ENCODE data around the gene MARCHF3.

Gene MARCHF3

DNA sequence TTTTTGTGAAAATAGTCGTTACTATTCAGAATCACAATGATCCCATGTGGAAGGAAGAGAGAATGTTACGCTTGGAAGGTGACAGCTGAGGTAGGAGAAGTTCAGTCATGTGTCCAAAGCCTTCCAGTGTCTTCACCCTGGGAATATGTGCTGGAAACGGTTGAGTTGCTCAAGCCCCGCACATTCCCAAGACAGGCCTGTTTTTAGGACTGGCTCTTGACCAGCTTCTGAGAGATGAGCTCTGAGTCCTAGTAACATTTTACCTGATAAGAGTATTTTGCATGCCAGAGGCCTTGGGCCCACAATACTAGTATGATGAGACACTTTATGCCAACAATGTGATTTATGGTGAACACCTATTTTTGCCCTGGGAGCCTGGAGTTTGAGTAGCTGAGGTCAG, 151.7 kb downstream of the MARCHF3 start:
- H2AFZ ChIP-seq (ENCODE audit: insufficient read depth, low read length, poor library complexity) = no peak overlapping the region
- H3K4me1 ChIP-seq (ENCODE audit: control insufficient read depth in 1 of 2, insufficient read depth in 2 of 2, low read length in 2 of 2) = peaks cover 7 to 8% of the 10 kb centered on the region in 2 experiments
- no peak overlapping the region for H2BK12ac ChIP-seq (ENCODE audit: low read length)
- H3K4me3 ChIP-seq (ENCODE audit: low read depth, low read length) = no peak overlapping the region
- H2AK5ac ChIP-seq (ENCODE audit: low read length) = no peak overlapping the region
- H4K12ac ChIP-seq (ENCODE audit: low read depth, low read length) = no peak overlapping the region
- no peak overlapping the region for H3K9ac ChIP-seq (ENCODE audit: low read length)
- no peak overlapping the region for H4K8ac ChIP-seq (ENCODE audit: low read depth, low read length)
- no CpG with 5 or more reads among the region's 4 CpGs for WGBS (ENCODE audit: extremely low coverage, insufficient coverage, insufficient read length)
- DNase-seq = peak in 1 of 2 donors; percentile 42
- no peaks in the 10 kb centered on the region for H3K79me1 ChIP-seq (ENCODE audit: low read length)
- H3K4me2 ChIP-seq (ENCODE audit: low read length) = no peak overlapping the region
- H2BK5ac ChIP-seq (ENCODE audit: low read depth, low read length, poor library complexity) = no peak overlapping the region
- H3K27ac ChIP-seq (ENCODE audit: low read depth, low read length) = no peak overlapping the region
- H3K18ac ChIP-seq (ENCODE audit: low read length) = no peak overlapping the region
- H3K9me3 ChIP-seq (ENCODE audit: insufficient read depth, low read depth, low read length) = no peaks in the 10 kb centered on the region
- H3K36me3 ChIP-seq (ENCODE audit: control insufficient read depth in 1 of 2, insufficient read depth in 2 of 2, low read length in 2 of 2) = no peaks in the 10 kb centered on the region
- no peak overlapping the region for H4K91ac ChIP-seq (ENCODE audit: low read depth, low read length)
- no peaks in the 10 kb centered on the region for H3K27me3 ChIP-seq (ENCODE audit: insufficient read depth, low read length)
- H3K79me2 ChIP-seq (ENCODE audit: control insufficient read depth, insufficient read depth, low read length, poor library complexity) = no peaks in the 10 kb centered on the region
- no peak overlapping the region for H3K14ac ChIP-seq (ENCODE audit: low read length)
- no peak overlapping the region for H2BK120ac ChIP-seq (ENCODE audit: insufficient read depth, low read length, poor library complexity)
- H3K23ac ChIP-seq (ENCODE audit: low read length) = no peak overlapping the region
- H3K4ac ChIP-seq (ENCODE audit: low read depth, low read length) = no peak overlapping the region

DNA sequence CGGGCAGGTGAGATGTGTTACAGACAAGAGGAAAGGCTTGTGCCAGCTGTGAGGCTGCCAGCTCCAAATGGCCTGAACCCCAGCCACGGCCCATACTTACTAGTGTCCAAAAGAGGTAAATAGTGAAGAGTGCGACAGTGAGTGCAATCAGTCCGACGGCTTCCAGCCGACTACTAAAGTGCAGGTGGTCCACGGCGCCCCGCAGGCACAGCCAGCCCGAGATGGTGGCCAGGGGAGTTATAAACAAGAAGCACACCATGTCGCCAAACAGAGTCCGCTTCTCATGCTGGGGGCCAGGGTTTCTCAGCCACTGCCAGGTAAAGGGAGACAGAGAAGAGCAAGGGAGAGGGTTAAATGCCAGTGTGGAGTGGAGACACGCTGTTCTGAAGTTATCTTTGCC, 152.3 kb downstream of the MARCHF3 start:
- DNase-seq = no peak
- Histone ChIP-seq H3K23ac (ENCODE audit: low read length) (no peak overlapping the region), H3K4me3 (ENCODE audit: low read depth, low read length) (no peak overlapping the region), H4K12ac (ENCODE audit: low read depth, low read length) (no peak overlapping the region), H3K18ac (ENCODE audit: low read length) (no peak overlapping the region), H3K79me1 (ENCODE audit: low read length) (no peaks in the 10 kb centered on the region), H3K4me1 (ENCODE audit: control insufficient read depth in 1 of 2, insufficient read depth in 2 of 2, low read length in 2 of 2) (peaks cover 7 to 8% of the 10 kb centered on the region in 2 experiments), H3K27ac (ENCODE audit: low read depth, low read length) (no peak overlapping the region), H2BK120ac (ENCODE audit: insufficient read depth, low read length, poor library complexity) (no peak overlapping the region), H3K36me3 (ENCODE audit: control insufficient read depth in 1 of 2, insufficient read depth in 2 of 2, low read length in 2 of 2) (no peaks in the 10 kb centered on the region), H3K4ac (ENCODE audit: low read depth, low read length) (no peak overlapping the region), H2AK5ac (ENCODE audit: low read length) (no peak overlapping the region), H2BK12ac (ENCODE audit: low read length) (no peak overlapping the region), H4K8ac (ENCODE audit: low read depth, low read length) (no peak overlapping the region), H2AFZ (ENCODE audit: insufficient read depth, low read length, poor library complexity) (no peak overlapping the region), H2BK5ac (ENCODE audit: low read depth, low read length, poor library complexity) (no peak overlapping the region), H3K4me2 (ENCODE audit: low read length) (no peak overlapping the region), H3K27me3 (ENCODE audit: insufficient read depth, low read length) (no peaks in the 10 kb centered on the region), H4K91ac (ENCODE audit: low read depth, low read length) (no peak overlapping the region), H3K9ac (ENCODE audit: low read length) (no peak overlapping the region), H3K9me3 (ENCODE audit: insufficient read depth, low read depth, low read length) (no peaks in the 10 kb centered on the region), H3K79me2 (ENCODE audit: control insufficient read depth, insufficient read depth, low read length, poor library complexity) (no peaks in the 10 kb centered on the region), H3K14ac (ENCODE audit: low read length) (no peak overlapping the region)
- WGBS (ENCODE audit: extremely low coverage, insufficient coverage, insufficient read length) = no CpG with 5 or more reads among the region's 13 CpGs

DNA sequence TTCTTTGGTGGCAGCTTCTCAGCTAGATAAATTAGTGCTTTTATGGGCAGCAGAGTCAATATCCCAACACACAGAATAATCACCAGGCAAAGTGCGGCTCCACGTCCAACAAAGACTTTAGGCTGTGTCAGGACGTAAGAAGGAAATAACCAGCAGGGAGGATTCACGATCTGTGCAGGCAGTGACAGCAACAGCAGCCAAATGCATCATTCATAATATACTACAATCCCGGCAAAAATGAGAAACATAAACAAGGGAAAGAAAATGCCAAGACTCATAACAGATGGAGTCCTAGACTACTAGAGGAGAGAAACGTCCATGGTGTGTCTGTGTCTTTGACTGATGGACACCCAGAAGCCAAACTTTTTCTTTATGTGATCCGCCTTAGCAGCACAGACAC, 152.8 kb downstream of the MARCHF3 start:
- Histone ChIP-seq H3K4me1 (ENCODE audit: control insufficient read depth in 1 of 2, insufficient read depth in 2 of 2, low read length in 2 of 2) (peaks cover 7 to 8% of the 10 kb centered on the region in 2 experiments), H2BK5ac (ENCODE audit: low read depth, low read length, poor library complexity) (no peak overlapping the region), H4K12ac (ENCODE audit: low read depth, low read length) (no peak overlapping the region), H3K18ac (ENCODE audit: low read length) (no peak overlapping the region), H4K8ac (ENCODE audit: low read depth, low read length) (no peak overlapping the region), H3K23ac (ENCODE audit: low read length) (no peak overlapping the region), H3K9ac (ENCODE audit: low read length) (no peak overlapping the region), H3K9me3 (ENCODE audit: insufficient read depth, low read depth, low read length) (no peaks in the 10 kb centered on the region), H3K36me3 (ENCODE audit: control insufficient read depth in 1 of 2, insufficient read depth in 2 of 2, low read length in 2 of 2) (no peaks in the 10 kb centered on the region), H2AFZ (ENCODE audit: insufficient read depth, low read length, poor library complexity) (no peak overlapping the region), H3K4ac (ENCODE audit: low read depth, low read length) (no peak overlapping the region), H3K79me1 (ENCODE audit: low read length) (no peaks in the 10 kb centered on the region), H2BK12ac (ENCODE audit: low read length) (no peak overlapping the region), H3K4me2 (ENCODE audit: low read length) (no peak overlapping the region), H2AK5ac (ENCODE audit: low read length) (no peak overlapping the region), H3K27me3 (ENCODE audit: insufficient read depth, low read length) (no peaks in the 10 kb centered on the region), H3K4me3 (ENCODE audit: low read depth, low read length) (no peak overlapping the region), H4K91ac (ENCODE audit: low read depth, low read length) (no peak overlapping the region), H3K79me2 (ENCODE audit: control insufficient read depth, insufficient read depth, low read length, poor library complexity) (no peaks in the 10 kb centered on the region), H2BK120ac (ENCODE audit: insufficient read depth, low read length, poor library complexity) (no peak overlapping the region), H3K14ac (ENCODE audit: low read length) (no peak overlapping the region), H3K27ac (ENCODE audit: low read depth, low read length) (no peak overlapping the region)
- no CpG with 5 or more reads among the region's 7 CpGs for WGBS (ENCODE audit: extremely low coverage, insufficient coverage, insufficient read length)
- DNase-seq = no peak

DNA sequence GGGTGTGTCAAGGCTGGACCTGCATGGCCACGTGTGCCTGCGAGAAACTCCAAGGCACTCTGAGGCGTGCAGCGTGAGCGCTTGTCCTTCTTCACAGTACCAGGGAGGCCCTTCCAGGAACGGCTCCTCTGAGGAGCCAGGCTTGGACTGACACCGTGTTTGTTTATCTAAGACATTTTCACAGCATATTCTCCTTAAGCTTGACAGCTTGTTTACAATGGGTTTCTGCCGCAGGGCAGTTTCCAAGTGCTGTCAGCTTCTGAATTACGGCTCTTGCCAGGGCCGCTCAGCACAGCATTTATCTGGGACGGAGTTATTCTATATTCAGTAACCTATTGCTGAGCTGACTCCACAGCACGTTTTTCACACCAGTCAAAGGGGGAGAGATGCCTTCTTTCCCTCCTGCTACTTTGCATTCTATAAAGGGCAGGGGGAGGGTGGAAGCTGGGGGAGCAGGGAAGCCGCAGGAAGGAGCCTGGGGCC, 155.0 kb downstream of the MARCHF3 start:
- Histone ChIP-seq H4K12ac (ENCODE audit: low read depth, low read length) (no peak overlapping the region), H3K18ac (ENCODE audit: low read length) (no peak overlapping the region)
- no CpG with 5 or more reads among the region's 13 CpGs for WGBS (ENCODE audit: extremely low coverage, insufficient coverage, insufficient read length)

More for the DNA sequence above, 155.0 kb downstream of the MARCHF3 start:
- peak; percentile 40 to 66 for DNase-seq
- Histone ChIP-seq H4K91ac (ENCODE audit: low read depth, low read length) (no peak overlapping the region), H3K79me2 (ENCODE audit: control insufficient read depth, insufficient read depth, low read length, poor library complexity) (no peaks in the 10 kb centered on the region), H3K36me3 (ENCODE audit: control insufficient read depth in 1 of 2, insufficient read depth in 2 of 2, low read length in 2 of 2) (no peaks in the 10 kb centered on the region), H2AK5ac (ENCODE audit: low read length) (no peak overlapping the region), H3K9ac (ENCODE audit: low read length) (no peak overlapping the region), H4K8ac (ENCODE audit: low read depth, low read length) (no peak overlapping the region), H3K4ac (ENCODE audit: low read depth, low read length) (no peak overlapping the region), H2AFZ (ENCODE audit: insufficient read depth, low read length, poor library complexity) (no peak overlapping the region), H3K14ac (ENCODE audit: low read length) (no peak overlapping the region), H3K27ac (ENCODE audit: low read depth, low read length) (no peak overlapping the region), H3K4me1 (ENCODE audit: control insufficient read depth in 1 of 2, insufficient read depth in 2 of 2, low read length in 2 of 2) (peaks cover 7 to 8% of the 10 kb centered on the region in 2 experiments), H2BK12ac (ENCODE audit: low read length) (no peak overlapping the region), H3K9me3 (ENCODE audit: insufficient read depth, low read depth, low read length) (no peaks in the 10 kb centered on the region), H3K4me2 (ENCODE audit: low read length) (no peak overlapping the region), H2BK120ac (ENCODE audit: insufficient read depth, low read length, poor library complexity) (no peak overlapping the region), H3K23ac (ENCODE audit: low read length) (no peak overlapping the region), H3K79me1 (ENCODE audit: low read length) (no peaks in the 10 kb centered on the region), H3K4me3 (ENCODE audit: low read depth, low read length) (no peak overlapping the region), H3K27me3 (ENCODE audit: insufficient read depth, low read length) (no peaks in the 10 kb centered on the region), H2BK5ac (ENCODE audit: low read depth, low read length, poor library complexity) (no peak overlapping the region)
